Vagina (tissue), 2 donors: ENCODE measurements around the gene WDFY3.

ENCODE experiments used
- POLR2A ChIP-seq, 2 donors: fragments of 450-650 bp; IDR thresholded peaks; one replicate each; pipeline ENCODE4 v1.6.1; 2017; ENCODE audit warnings: antibody characterized with exemption in 2 of 2, mild to moderate bottlenecking in 2 of 2, moderate library complexity in 2 of 2
- POLR2AphosphoS5 ChIP-seq, 2 donors: sonication (generic); formaldehyde crosslinking; IDR thresholded peaks; one replicate each; pipeline ENCODE4 v1.9.0; 2017; ENCODE audit warnings: antibody characterized with exemption in 2 of 2, mild to moderate bottlenecking in 2 of 2, low read depth in 1 of 2; ENCODE audit not compliant: insufficient read depth in 1 of 2
- TF ChIP-seq, protein P1 (sequence below), 3 experiments: fragments of 450-650 bp in 2 of 3; fragments of 200-600 bp in 1 of 3; sonication (generic) in 1 of 3; IDR thresholded peaks; one replicate each; pipeline ENCODE4 v1.5.1; 2017 to 2019; ENCODE audit warnings: antibody characterized with exemption in 3 of 3, mild to moderate bottlenecking in 2 of 3, moderate library complexity in 2 of 3

DNA sequence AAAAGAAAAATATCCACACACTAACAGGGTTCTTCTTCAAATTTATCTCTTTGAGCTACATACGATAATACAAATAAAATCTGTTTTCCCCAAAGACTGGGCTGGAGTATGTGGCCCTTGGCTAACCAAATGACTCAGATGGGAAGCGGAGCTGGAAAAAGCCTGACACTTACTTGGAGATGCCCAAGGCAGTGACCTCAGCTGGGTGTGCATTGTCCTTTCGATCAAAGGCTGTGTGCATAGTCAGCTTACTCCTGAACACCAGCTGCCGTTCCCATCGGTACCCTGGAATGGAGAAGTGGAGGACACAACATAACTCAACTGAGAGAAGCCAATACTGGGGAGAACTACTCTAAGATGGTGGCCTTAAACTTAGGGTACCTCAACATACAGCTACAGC lies 288.5 kb downstream of the WDFY3 start:
- TF ChIP-seq, protein P1, sequence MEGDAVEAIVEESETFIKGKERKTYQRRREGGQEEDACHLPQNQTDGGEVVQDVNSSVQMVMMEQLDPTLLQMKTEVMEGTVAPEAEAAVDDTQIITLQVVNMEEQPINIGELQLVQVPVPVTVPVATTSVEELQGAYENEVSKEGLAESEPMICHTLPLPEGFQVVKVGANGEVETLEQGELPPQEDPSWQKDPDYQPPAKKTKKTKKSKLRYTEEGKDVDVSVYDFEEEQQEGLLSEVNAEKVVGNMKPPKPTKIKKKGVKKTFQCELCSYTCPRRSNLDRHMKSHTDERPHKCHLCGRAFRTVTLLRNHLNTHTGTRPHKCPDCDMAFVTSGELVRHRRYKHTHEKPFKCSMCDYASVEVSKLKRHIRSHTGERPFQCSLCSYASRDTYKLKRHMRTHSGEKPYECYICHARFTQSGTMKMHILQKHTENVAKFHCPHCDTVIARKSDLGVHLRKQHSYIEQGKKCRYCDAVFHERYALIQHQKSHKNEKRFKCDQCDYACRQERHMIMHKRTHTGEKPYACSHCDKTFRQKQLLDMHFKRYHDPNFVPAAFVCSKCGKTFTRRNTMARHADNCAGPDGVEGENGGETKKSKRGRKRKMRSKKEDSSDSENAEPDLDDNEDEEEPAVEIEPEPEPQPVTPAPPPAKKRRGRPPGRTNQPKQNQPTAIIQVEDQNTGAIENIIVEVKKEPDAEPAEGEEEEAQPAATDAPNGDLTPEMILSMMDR (IDR thresholded peaks at IDR 0.05) = no peak
- TF ChIP-seq POLR2A (IDR thresholded peaks at IDR 0.05) (no peak), POLR2AphosphoS5 (IDR thresholded peaks at IDR 0.05; ENCODE audit: insufficient read depth in 1 of 2, low read depth in 1 of 2) (no peak)
